Stimulated activated CD8-positive, alpha-beta memory T cell treated with anti-CD3 and anti-CD28 coated beads, Interleukin-2, amount 100 ng/mL, for 1 hour (primary cell): ENCODE data around the gene NAT14.
"Not testable (repeated sequence)": the region's sequence is repeated elsewhere in the genome, so short reads cannot be mapped to it uniquely, and the experiment has no call there.

ENCODE experiments used
- DNase-seq, 2 donors: peaks; one replicate each; pipeline ENCODE4 v3.0.0-alpha.2; 2020; ENCODE audit warnings: low read depth in 2 of 2

The NAT14 gene

GRCh38 chr19:55484593-55485438 is at the start of gene NAT14:
NAT14 (plus strand) TSS chr19:55485188; CDS start chr19:55485709, 521 bp downstream.
- peak in 1 of 2 donors; percentile 34 for DNase-seq

GRCh38 chr19:55436847-55437246 is 48.1 kb upstream of the NAT14 start:
- no peak for DNase-seq

- DNase-seq, result no peak
Observed at GRCh38 chr19:55437410-55437809, 47.6 kb upstream of the NAT14 start.

GRCh38 chr19:55439052-55439451 is 45.9 kb upstream of the NAT14 start:
- DNase-seq, result no peak

GRCh38 chr19:55440411-55441105 is 44.4 kb upstream of the NAT14 start:
- no peak for DNase-seq

GRCh38 chr19:55441319-55441691 is 43.7 kb upstream of the NAT14 start:
- no peak for DNase-seq

GRCh38 chr19:55441692-55442321 is 43.2 kb upstream of the NAT14 start:
- no peak for DNase-seq

GRCh38 chr19:55442372-55442961 is 42.5 kb upstream of the NAT14 start:
- DNase-seq, result no peak

- no peak for DNase-seq
Observed at GRCh38 chr19:55443045-55443823, 41.8 kb upstream of the NAT14 start, which contains the start of gene SHISA7. SHISA7 (minus strand) TSS chr19:55443300; CDS start chr19:55442863, 437 bp downstream.

- no peak for DNase-seq
Observed at GRCh38 chr19:55443824-55444480, 41.0 kb upstream of the NAT14 start.

GRCh38 chr19:55444646-55445045 is 40.3 kb upstream of the NAT14 start:
- DNase-seq, result no peak

GRCh38 chr19:55446060-55446459 is 38.9 kb upstream of the NAT14 start:
- DNase-seq, result no peak

GRCh38 chr19:55447421-55448174 is 37.4 kb upstream of the NAT14 start:
- DNase-seq, result no peak

- not testable (repeated sequence) for DNase-seq
Observed at GRCh38 chr19:55448175-55448490, 36.9 kb upstream of the NAT14 start.

GRCh38 chr19:55449469-55449868 is 35.5 kb upstream of the NAT14 start:
- no peak for DNase-seq

GRCh38 chr19:55451163-55451964 is 33.6 kb upstream of the NAT14 start:
- no peak for DNase-seq

- DNase-seq, result no peak
Observed at GRCh38 chr19:55451965-55452748, 32.8 kb upstream of the NAT14 start.

- no peak for DNase-seq
Observed at GRCh38 chr19:55452749-55453346, 32.1 kb upstream of the NAT14 start.
